Fibroblast of lung (primary cell): ENCODE results near the gene CLIP2.

Experiments used
- CTCF ChIP-seq, 2 donors: IDR thresholded peaks in 1 of 2; conservative IDR thresholded peaks in 1 of 2; 1 replicate in 1 of 2; 2 replicates in 1 of 2; pipeline ENCODE4 v1.5.1; 2011 to 2012; ENCODE audit warnings: low read length in 2 of 2, control low read depth in 1 of 2, inconsistent platforms in 1 of 2, low read depth in 1 of 2, mild to moderate bottlenecking in 1 of 2
- EZH2 ChIP-seq: IDR thresholded peaks from 2 replicates; pipeline ENCODE4 v1.5.1; 2012; ENCODE audit warnings: low read length, control low read depth, mild to moderate bottlenecking; ENCODE audit errors: missing control alignments

- TF ChIP-seq CTCF (conservative IDR thresholded peaks at IDR 0.05 in 1 of 2, IDR thresholded peaks at IDR 0.05 in 1 of 2; ENCODE audit: low read depth in 1 of 2, low read length in 2 of 2): no peak
- no peak for TF ChIP-seq EZH2
Measured at GRCh38 chr7:74289018-74289658, at the start of gene CLIP2.
